Transverse colon (tissue), 4 donors: ENCODE measurements around the gene SYNCRIP.

Experiments
- CTCF ChIP-seq, 5 experiments: fragments of 200-600 bp in 3 of 5; fragments of 450-650 bp in 2 of 5; sonication (generic) in 3 of 5; IDR thresholded peaks; 1 replicate in 2 of 5; 2 replicates in 3 of 5; pipeline ENCODE4 v1.5.1; 2016 to 2017; ENCODE audit warnings: antibody characterized with exemption in 5 of 5, inconsistent platforms in 3 of 5, mild to moderate bottlenecking in 2 of 5, moderate library complexity in 1 of 5
- EP300 ChIP-seq: sonication (generic); formaldehyde crosslinking; IDR thresholded peaks from one replicate; pipeline ENCODE4 v1.6.1; 2017; ENCODE audit warnings: antibody characterized with exemption, low read depth
- POLR2A ChIP-seq: fragments of 450-650 bp; IDR thresholded peaks from one replicate; pipeline ENCODE4 v1.6.1; 2016; ENCODE audit warnings: antibody characterized with exemption, mild to moderate bottlenecking, moderate library complexity
- POLR2AphosphoS5 ChIP-seq, 3 donors: sonication (generic); formaldehyde crosslinking; IDR thresholded peaks; one replicate each; pipeline ENCODE4 v1.6.1; 2016; ENCODE audit warnings: antibody characterized with exemption in 3 of 3

- TF ChIP-seq CTCF (IDR thresholded peaks at IDR 0.05) (no peak), POLR2A (no peak), POLR2AphosphoS5 (IDR thresholded peaks at IDR 0.05) (no peak), EP300 (no peak)
Measured at GRCh38 chr6:85628353-85628752, 14.3 kb downstream of the SYNCRIP start.
